HS-27A (cell line): ENCODE measurements around the gene CENPX.
A peak's percentile ranks its signal among the peaks of the same experiment; 100 is the strongest.

Experiments used
- DNase-seq: peaks from one replicate; pipeline ENCODE4 v3.0.0-alpha.2; 2012; ENCODE audit warnings: low read depth, missing footprints

CENPX gene

DNA sequence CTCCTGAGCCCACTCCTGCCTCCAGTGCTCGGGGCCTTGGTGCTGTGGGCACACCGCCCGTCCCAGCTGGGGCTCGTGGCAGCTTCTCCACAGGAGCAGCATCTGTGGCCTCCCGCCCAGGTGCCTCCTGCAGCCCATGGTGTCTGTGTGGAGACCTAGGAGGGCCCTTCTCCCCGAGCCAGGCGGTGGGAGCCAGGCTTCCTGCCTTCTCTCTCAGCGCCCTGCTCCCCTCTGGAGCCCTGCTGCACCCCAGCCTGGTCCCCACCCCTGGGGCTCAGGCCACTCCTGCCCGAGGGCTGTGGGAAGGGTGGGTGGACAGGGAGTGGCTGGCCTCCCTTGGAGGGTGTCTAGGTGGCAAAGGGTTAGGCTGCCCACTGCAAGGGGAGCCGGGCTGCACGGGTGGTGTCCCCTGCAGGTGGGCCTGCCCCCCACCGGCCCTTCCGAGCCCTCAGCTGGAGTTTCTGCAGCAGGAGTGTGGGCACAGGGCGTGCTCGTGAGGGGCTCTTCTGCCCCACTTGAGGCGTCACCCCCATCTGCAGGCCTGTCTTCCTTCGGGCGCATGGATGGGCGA lies 11.0 kb downstream of the CENPX start:
- DNase-seq: no peak

- DNase-seq: no peak
Measured at GRCh38 chr17:82010575-82011525, 11.8 kb downstream of the CENPX start.

GRCh38 chr17:82009413-82009812 lies 13.3 kb downstream of the CENPX start:
- DNase-seq: no peak

DNA sequence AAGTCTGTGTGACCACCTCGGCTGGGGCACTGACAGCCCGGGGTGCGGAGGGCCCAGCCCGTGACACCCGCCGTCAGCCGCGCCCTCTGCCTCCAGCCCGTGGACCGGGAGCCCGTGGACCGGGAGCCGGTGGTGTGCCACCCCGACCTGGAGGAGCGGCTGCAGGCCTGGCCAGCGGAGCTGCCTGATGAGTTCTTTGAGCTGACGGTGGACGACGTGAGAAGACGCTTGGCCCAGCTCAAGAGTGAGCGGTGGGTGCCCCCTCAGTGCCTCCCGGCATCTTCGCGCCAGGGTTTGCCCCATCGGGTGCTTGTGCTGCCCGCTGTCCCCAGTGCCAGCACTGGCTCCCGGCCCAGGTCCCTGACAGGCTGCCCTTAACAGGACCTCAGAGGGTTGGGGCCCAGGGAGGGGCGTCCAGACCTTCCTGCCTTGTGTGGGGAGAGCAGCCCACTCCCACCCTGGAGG lies 13.7 kb downstream of the CENPX start:
- no peak for DNase-seq

DNA sequence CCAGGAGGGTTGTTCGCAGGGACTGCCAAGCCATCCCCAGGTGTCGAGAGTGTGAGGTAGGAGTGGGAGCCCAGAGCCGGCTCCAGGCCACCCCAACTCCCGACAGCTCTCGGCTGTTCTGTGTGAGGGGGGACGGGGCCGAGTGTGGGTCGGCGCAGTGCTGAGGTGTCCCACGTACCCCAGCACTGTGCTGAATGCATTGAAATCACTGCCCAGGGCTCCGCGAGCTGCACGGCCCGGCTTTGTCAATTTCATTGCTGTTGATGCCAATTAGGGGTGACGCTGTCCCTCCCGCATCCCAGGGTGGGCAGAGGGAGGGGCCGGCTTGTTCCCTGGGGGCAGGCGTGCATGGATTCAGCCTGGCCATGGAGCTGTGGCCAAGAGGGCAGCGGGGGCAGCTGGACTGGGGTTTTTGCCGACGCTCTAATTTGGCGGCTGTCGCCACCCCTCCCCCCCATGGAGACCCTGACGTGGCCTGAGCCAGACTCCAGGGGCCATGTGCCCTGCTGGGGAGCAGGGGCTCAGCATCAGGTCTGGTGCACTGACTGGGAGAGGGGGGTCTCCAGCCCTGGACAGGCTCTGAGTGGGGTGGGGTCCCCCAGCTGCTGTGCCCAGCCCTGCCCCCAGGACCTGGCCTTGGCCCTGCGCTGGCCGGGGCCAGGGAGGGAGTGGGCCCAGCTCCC lies 14.3 kb downstream of the CENPX start:
- no peak for DNase-seq

GRCh38 chr17:82007495-82008257 lies 15.0 kb downstream of the CENPX start:
- DNase-seq: no peak

- no peak for DNase-seq
Measured at GRCh38 chr17:82007228-82007494, 15.5 kb downstream of the CENPX start.

- no peak for DNase-seq
Measured at GRCh38 chr17:82006468-82007227, 16.0 kb downstream of the CENPX start.

GRCh38 chr17:82005701-82006348 lies 16.9 kb downstream of the CENPX start:
- DNase-seq: no peak

GRCh38 chr17:82004517-82005455 lies 17.9 kb downstream of the CENPX start:
- DNase-seq: no peak

DNA sequence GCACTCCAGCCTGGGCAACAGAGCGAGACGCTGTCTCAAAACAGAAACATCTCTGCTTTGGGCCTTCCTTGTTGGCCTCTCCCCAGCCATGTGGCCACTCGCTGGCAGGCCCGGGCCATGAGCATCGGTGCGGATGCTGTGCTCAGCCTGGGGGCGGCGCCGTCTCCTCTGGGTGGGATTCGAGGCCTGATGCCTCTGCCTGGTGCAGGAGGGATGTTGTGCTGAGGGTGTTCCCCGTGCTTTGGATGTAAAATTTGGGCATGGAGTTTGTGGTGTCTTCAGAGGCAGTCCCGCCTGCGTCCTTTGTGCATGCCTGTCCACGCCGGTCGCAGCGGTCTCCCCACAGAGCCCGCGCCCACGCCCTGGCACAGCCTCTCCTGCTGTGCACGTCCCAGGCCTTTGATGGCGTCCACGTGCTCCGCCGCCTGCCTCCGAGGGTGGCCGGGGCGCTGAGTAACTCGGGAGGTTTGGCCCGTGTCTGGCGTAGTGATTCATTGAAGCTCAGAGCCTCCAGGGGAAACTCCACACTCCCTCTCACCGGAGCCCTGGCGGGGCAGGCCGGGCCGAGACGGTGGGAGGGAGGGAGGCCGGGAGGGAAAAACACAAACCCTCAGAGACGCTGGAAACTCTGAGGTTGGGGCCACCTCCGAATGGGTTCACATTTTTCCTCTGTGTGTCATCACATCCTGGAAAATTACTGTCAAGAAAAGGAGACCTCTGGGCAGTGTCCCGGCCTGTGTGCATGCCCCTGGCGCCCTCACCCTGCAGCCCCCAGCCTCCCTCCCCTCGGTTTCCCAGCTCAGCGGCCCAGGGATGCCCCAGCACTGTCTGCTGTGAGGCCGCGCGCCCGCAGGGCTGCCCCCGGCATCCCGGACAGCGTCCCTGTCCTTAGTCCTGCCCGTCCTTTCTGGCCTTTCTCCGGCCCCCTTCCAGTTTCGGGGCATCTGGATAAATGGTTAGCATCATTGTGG lies 19.0 kb downstream of the CENPX start:
- DNase-seq: peak; percentile 79

GRCh38 chr17:82001571-82002056 lies 21.1 kb downstream of the CENPX start:
- no peak for DNase-seq

DNA sequence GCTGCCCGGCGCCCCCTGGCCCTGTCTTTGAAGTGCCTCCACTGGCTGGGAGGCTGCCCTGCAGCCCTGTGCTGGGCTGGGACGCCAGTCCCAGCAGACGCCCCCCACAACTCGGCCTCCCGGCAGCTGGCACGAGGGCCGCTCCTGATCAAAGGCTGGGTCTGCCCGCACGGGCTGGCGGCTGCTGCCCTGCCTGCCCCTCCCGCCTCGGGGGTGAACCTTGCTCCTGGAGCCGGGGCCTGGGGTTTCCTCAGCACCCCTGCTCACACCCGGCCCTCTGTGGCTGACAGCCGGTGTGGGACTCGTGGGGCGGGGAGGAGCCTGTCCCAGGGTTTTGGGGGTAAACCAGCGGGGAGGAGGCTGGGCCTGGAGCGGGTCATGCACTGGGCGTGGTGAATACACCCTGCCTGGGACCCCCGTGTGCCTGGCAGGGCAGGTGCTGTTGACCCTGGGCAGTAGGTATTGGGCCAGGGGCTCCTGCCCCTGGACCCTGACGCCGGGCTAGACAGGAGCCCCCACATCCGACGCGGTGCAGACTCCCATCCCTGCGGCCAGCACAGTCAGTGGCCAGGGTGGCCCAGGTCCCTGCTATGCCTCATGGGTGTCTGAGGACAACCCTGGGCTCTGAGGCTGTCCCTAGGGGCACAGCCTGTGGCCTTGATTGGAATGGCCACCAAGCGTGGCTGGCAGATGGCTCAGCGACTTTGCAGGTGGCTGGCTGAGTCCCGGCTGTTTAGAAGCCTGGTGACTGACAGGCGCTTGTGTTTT lies 21.7 kb downstream of the CENPX start:
- no peak for DNase-seq

DNA sequence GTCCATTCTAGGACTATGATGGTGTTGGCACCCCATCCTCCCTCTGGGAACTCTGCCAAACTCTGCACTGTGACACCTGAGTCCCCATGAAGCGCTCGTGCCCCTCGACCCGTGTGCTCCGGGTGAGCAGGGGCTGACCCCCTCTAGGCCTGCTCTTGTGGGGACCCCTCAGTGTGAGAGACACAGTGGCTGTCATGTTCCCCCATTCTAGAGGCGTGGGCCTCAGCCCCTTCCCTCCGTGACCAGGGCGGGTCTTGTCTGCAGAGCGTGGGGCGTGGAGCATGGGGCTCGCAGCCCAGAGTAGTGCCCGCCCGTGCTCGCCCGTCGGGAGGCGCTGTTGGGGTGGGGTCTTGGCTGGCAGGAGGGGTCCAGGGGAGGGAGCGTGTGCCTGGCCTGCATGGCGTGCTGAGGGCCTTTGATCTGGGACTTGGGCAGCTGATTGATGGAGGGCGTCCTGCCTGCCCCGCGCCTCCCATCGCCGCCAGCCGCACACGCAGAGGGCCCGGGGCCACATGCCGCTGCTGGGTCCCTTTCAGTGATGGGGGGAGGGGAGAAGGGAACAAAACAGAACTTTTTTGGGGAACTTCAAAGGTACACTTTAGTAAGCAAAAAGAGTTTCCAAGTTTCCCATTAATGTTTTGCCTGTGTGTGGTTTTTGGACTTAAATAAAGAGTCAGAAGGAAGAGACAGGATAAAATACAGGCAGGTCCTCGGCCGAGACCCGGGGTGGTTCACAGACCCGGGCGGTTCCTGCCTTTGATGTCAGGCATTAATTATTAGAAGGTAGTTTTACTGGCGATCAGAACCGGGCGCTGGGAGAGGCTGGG lies 22.5 kb downstream of the CENPX start:
- no peak for DNase-seq

DNA sequence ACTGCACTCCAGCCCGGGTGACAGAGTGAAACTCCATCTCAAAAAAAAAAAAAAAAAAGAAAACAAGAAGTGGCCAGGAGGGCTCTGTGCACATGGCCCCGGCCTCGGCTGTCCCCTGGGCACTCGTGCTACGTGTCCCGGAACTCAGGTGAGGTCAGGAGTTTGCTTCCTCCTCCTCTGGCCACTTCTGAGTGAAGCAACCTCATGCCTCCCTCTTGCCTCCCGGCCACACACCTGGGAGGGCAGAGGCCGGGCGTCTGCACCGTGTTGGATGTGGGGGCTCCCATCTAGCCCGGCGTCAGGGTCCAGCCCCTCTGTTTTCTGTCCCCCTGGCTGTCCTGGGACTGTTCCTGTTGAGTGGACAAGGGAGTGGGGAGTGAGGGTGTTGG lies 23.1 kb downstream of the CENPX start:
- DNase-seq: no peak

DNA sequence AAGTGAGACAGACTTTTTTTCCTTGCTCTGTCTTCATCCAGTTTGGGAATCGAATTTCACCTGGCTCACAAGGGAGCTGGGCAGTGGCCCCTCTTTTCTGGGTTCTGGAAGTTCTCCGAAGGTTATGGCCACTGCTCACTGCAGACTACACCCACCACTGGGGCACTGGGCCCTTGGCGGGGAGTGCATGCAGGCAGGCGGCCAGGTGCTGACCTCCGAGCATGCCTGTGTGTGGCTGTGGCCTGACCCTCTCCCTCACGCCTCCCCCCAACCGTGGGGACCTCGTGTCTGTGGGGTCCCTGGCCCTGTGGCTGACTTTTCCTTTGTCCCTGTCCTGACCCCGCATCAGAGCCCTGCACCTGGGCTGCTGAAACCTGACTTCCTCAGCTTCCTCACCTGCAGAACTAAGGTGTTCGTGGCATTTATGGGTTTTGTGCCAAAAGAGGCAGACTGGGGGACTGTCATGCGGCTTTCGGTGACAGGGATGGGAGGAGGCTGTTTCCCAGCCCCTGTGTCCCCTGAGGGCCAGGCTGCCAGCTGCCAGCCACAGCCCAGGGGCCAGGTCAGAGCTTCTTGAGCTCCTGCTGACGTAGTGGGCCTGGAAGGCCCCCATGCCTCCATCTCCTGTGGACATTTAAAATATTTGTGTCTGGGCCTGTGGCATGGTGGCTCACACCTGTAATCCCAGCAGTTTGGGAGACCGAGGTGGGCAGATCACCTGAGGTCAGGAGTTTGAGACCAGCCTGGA lies 23.8 kb downstream of the CENPX start:
- no peak for DNase-seq
